ENCODE measurements around the gene ARL4D.

The ARL4D gene

DNA sequence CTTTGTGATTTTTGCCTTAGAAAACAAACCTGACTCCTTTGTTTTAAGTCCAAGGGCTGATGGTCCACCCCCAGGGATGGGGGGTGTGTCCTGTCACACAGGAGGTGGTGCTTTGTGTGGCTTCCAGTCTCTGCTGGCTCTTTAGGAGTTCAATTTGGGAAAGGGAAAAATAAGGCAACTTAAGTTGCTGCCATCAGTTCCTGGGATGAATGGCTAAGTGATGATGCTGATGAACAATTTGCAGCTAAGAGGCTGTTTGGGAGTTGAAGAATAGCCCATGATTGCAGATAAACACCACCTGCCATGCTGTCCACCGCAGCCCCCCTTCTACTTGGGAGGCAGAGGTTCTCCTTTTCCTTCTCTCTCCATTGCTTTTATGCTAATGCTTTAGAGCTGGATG is 40.2 kb downstream of the ARL4D start:
- no peak overlapping the region for H3K27ac ChIP-seq (ENCODE audit: low read depth, low read length)
- H3K9ac ChIP-seq (ENCODE audit: low read length) = no peak overlapping the region
- no peaks in the 10 kb centered on the region for H3K9me3 ChIP-seq (ENCODE audit: low read length)
- H3K4me1 ChIP-seq (ENCODE audit: insufficient read depth, low read length) = no peaks in the 10 kb centered on the region
- H3K27me3 ChIP-seq (ENCODE audit: control insufficient read depth in 1 of 2, insufficient read depth in 2 of 2, low read length in 2 of 2) = no peaks in the 10 kb centered on the region
- H3K4me3 ChIP-seq (ENCODE audit: low read depth in 1 of 2, low read length in 2 of 2) = no peak overlapping the region
- H3K36me3 ChIP-seq (ENCODE audit: insufficient read depth, low read length) = no peaks in the 10 kb centered on the region

GRCh38 chr17:43442711-43443110 is 43.9 kb downstream of the ARL4D start:
- Histone ChIP-seq H3K9me3 (ENCODE audit: low read length) (no peaks in the 10 kb centered on the region), H3K27ac (ENCODE audit: low read depth, low read length) (no peak overlapping the region), H3K9ac (ENCODE audit: low read length) (no peak overlapping the region), H3K4me1 (ENCODE audit: insufficient read depth, low read length) (no peaks in the 10 kb centered on the region), H3K4me3 (ENCODE audit: low read depth in 1 of 2, low read length in 2 of 2) (no peak overlapping the region), H3K36me3 (ENCODE audit: insufficient read depth, low read length) (no peaks in the 10 kb centered on the region), H3K27me3 (ENCODE audit: control insufficient read depth in 1 of 2, insufficient read depth in 2 of 2, low read length in 2 of 2) (no peaks in the 10 kb centered on the region)

GRCh38 chr17:43443381-43443780 is 44.6 kb downstream of the ARL4D start:
- Histone ChIP-seq H3K9me3 (ENCODE audit: low read length) (no peaks in the 10 kb centered on the region), H3K27me3 (ENCODE audit: control insufficient read depth in 1 of 2, insufficient read depth in 2 of 2, low read length in 2 of 2) (no peaks in the 10 kb centered on the region), H3K4me3 (ENCODE audit: low read depth in 1 of 2, low read length in 2 of 2) (no peak overlapping the region), H3K27ac (ENCODE audit: low read depth, low read length) (no peak overlapping the region), H3K9ac (ENCODE audit: low read length) (no peak overlapping the region), H3K4me1 (ENCODE audit: insufficient read depth, low read length) (no peaks in the 10 kb centered on the region), H3K36me3 (ENCODE audit: insufficient read depth, low read length) (no peaks in the 10 kb centered on the region)

DNA sequence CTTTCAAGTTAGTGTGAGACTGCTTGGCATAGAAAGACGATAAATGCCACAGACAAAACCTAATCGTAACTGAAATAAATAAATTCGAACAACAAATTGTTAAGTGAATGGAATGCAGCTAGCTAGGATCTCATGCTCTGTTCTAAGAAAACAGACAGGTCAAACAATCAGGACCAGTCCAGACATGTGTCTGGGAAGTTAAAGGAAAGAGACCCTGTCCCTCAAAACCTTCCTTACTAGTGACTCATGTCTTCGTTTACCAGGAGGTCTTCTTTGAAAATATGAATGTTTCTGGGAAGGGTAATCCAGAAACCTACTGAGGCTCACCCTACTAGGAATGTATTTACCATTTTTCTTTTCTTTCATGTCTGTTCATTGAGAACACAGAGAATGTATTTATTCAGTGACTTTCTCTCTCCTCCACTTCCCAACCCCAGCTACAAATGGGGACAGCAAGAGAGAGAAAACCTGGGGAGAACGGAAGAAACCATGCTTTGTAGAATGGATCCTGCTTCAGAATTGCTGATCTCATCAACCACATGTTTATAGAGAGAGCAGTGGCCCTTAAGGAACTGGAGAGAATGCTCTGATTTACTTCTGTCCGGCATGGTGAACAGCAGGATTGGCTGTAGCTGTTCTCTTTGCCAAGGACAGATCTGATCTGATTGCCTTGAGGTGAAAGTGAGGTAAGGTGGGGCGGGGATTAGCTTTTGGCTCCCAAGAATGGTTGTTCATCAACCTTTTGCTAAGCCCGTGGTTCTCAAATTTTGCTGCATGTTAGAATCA is 45.6 kb downstream of the ARL4D start:
- H3K27me3 ChIP-seq (ENCODE audit: control insufficient read depth in 1 of 2, insufficient read depth in 2 of 2, low read length in 2 of 2) = no peaks in the 10 kb centered on the region
- no peak overlapping the region for H3K27ac ChIP-seq (ENCODE audit: low read depth, low read length)
- H3K9me3 ChIP-seq (ENCODE audit: low read length) = no peaks in the 10 kb centered on the region
- no peaks in the 10 kb centered on the region for H3K4me1 ChIP-seq (ENCODE audit: insufficient read depth, low read length)
- no peak overlapping the region for H3K9ac ChIP-seq (ENCODE audit: low read length)
- H3K36me3 ChIP-seq (ENCODE audit: insufficient read depth, low read length) = no peaks in the 10 kb centered on the region
- H3K4me3 ChIP-seq (ENCODE audit: low read depth in 1 of 2, low read length in 2 of 2) = no peak overlapping the region

DNA sequence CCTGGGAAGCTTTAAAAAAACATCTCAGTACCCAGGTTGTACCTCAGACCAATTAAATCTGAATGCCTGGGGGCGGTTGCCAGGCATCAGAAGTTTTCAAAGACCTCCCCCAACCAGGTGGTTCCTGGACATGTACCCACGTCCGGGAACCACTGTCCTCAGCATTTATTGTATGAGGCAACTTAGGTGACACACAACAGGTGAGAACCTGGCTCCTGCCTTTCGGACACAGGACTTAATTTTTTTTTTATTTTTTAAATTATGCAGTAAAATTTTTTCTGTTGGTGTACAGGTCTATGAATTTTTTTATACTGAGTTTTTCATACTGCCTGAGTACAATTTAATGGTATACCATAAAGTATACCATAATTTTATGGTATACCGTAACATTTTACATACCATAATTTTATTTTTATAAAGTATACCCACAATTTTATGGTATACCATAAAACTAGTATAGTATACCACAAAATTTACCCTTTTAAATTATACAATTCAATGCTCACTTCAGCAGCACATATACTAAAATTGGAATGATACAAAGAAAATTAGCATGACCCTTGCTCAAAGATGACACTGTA is 46.3 kb downstream of the ARL4D start:
- Histone ChIP-seq H3K27ac (ENCODE audit: low read depth, low read length) (no peak overlapping the region), H3K4me3 (ENCODE audit: low read depth in 1 of 2, low read length in 2 of 2) (no peak overlapping the region), H3K36me3 (ENCODE audit: insufficient read depth, low read length) (no peaks in the 10 kb centered on the region), H3K9me3 (ENCODE audit: low read length) (no peaks in the 10 kb centered on the region), H3K4me1 (ENCODE audit: insufficient read depth, low read length) (no peaks in the 10 kb centered on the region), H3K27me3 (ENCODE audit: control insufficient read depth in 1 of 2, insufficient read depth in 2 of 2, low read length in 2 of 2) (no peaks in the 10 kb centered on the region), H3K9ac (ENCODE audit: low read length) (no peak overlapping the region)

DNA sequence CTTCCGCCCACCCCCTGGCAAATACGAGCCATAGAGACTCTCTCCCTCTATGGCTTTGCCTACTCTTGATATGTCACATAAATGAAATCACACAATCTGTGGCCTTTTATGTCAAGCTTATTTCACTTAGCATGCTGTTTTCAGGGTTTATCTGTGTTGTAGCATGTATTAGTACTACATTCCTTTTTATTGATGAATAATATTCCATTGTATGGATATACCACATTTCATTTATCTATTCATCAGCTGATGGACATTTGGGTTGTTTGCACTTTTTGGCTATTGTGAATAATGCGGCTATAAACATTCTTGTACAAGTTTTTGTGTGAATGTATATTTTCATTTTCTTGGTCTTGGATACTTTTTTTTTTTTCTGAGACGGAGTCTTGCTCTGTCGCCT is 48.0 kb downstream of the ARL4D start:
- Histone ChIP-seq H3K27me3 (ENCODE audit: control insufficient read depth in 1 of 2, insufficient read depth in 2 of 2, low read length in 2 of 2) (no peaks in the 10 kb centered on the region), H3K9ac (ENCODE audit: low read length) (no peak overlapping the region), H3K9me3 (ENCODE audit: low read length) (no peaks in the 10 kb centered on the region), H3K36me3 (ENCODE audit: insufficient read depth, low read length) (no peaks in the 10 kb centered on the region), H3K27ac (ENCODE audit: low read depth, low read length) (no peak overlapping the region), H3K4me1 (ENCODE audit: insufficient read depth, low read length) (no peaks in the 10 kb centered on the region), H3K4me3 (ENCODE audit: low read depth in 1 of 2, low read length in 2 of 2) (no peak overlapping the region)

DNA sequence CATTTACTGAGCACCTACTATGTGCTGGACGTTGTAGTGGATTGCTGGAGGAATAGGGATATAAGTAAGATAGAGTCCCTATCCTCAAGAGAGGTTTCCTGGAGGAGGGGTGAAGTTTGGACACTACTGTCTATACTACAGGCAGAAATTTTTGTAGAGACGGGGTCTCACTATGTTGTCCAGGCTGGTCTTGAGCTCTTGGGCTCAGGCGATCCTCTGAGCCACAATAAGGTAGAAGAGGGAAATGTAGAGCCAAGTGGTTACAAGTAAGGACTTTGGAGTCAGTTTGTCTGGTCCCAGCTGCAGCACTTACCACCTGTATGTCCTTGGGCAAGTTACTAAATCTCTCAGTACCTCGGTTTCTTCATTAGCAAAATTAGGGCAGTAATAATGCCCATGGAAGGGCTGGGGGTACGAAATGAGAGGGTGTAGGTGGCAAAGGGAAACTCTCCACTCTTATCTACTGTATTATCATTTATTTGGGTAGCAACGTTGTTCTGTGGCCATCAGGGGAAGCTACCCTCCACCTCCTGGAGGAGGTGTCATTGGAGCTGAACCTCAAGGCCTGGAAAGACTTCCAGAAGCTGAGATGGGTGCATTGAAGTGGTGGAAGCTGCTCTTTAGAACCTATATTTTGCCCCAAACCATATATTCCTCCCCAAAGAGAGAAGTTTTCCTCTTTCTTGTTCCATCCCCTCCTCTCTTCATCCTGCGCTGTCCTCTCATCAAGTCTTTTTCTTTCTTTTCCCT is 50.1 kb downstream of the ARL4D start:
- no peaks in the 10 kb centered on the region for H3K36me3 ChIP-seq (ENCODE audit: insufficient read depth, low read length)
- no peak overlapping the region for H3K9ac ChIP-seq (ENCODE audit: low read length)
- H3K4me3 ChIP-seq (ENCODE audit: low read depth in 1 of 2, low read length in 2 of 2) = no peak overlapping the region
- no peaks in the 10 kb centered on the region for H3K27me3 ChIP-seq (ENCODE audit: control insufficient read depth in 1 of 2, insufficient read depth in 2 of 2, low read length in 2 of 2)
- no peak overlapping the region for H3K27ac ChIP-seq (ENCODE audit: low read depth, low read length)
- no peaks in the 10 kb centered on the region for H3K4me1 ChIP-seq (ENCODE audit: insufficient read depth, low read length)
- H3K9me3 ChIP-seq (ENCODE audit: low read length) = no peaks in the 10 kb centered on the region

DNA sequence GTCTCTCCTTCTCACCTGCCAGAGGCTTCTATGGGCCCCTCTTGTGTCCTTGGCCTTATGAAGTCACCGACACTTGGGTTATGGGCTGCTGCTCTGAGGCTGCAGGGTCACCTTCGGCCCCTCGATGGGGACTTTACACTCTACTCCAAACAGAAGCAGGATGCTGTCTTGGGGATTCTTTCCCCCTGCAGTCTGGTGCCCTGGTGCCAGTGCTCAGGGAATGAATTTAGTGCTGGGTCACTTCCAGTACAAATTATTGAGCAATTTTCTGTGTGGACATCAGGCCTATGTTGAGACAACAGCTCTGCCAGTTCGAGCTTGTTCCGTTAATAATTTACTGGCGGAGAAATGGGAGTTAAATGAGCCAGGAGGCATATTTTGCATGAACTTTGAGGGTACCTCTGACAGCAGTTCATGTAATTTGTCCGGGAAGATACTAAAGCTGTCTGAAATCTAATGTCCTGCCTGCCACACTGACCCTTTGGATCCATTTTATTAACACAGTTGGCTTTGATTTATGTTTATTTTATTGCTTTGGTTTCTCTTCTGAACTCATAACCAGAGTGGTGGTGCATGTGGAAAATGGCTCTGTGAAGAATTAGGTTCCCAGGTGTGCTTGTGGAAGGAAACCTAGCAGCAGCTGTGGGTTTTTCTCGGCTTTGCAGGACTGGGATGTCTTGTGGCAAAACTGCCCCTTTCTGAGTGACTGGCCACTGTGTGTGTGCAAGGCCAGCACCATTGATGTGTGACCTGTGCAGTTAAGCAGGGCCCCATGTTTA is 50.9 kb downstream of the ARL4D start:
- Histone ChIP-seq H3K27me3 (ENCODE audit: control insufficient read depth in 1 of 2, insufficient read depth in 2 of 2, low read length in 2 of 2) (no peaks in the 10 kb centered on the region), H3K4me3 (ENCODE audit: low read depth in 1 of 2, low read length in 2 of 2) (no peak overlapping the region), H3K27ac (ENCODE audit: low read depth, low read length) (no peak overlapping the region), H3K9me3 (ENCODE audit: low read length) (no peaks in the 10 kb centered on the region), H3K36me3 (ENCODE audit: insufficient read depth, low read length) (no peaks in the 10 kb centered on the region), H3K9ac (ENCODE audit: low read length) (no peak overlapping the region), H3K4me1 (ENCODE audit: insufficient read depth, low read length) (no peaks in the 10 kb centered on the region)
